Pancreas (tissue), 10 donors: ENCODE results near the gene AKAP8. TPM values are rescaled to one million over a fixed set of nuclear protein-coding genes. Genes with fewer than 3 reads are reported as not detected.

Experiments
- ATAC-seq, 4 donors: fragments of 200-7000 bp; cut with Tn5 transposase; one replicate each; pipeline versions ENCODE4 v1.8.0 to v1.9.1; 2020; ENCODE audit warnings: mild to moderate bottlenecking in 4 of 4, moderate library complexity in 4 of 4
- DNase-seq, 6 donors: peaks; one replicate each; pipeline ENCODE4 v3.0.0-alpha.2; 2020
- FAIRE-seq: peaks from 2 replicates; lab custom pipeline; 2012; peaks lifted over from hg19 to GRCh38; lab: Jason Lieb, UNC
- H3K27ac ChIP-seq, 4 donors: fragments of 200-600 bp; sonication (generic); 1 replicate in 3 of 4; 2 replicates in 1 of 4; pipeline versions ENCODE4 v1.5.0 to v1.8.0; 2020
- H3K27me3 ChIP-seq, 4 donors: fragments of 200-600 bp; one replicate each; pipeline ENCODE4 v1.8.0; 2021
- H3K36me3 ChIP-seq, 3 donors: fragments of 200-600 bp; sonication (generic) in 1 of 3; one replicate each; pipeline versions ENCODE4 v1.5.0 to v1.8.0; 2020 to 2021
- H3K4me1 ChIP-seq, 3 donors: fragments of 200-600 bp; one replicate each; pipeline ENCODE4 v1.8.0; 2021
- H3K4me3 ChIP-seq, 4 donors: fragments of 200-600 bp; sonication (generic) in 2 of 4; one replicate each; pipeline versions ENCODE4 v1.5.0 to v1.8.0; 2020 to 2021
- H3K9me3 ChIP-seq, 4 donors: fragments of 200-600 bp; one replicate each; pipeline ENCODE4 v1.8.0; 2021
- WGBS, 2 donors: extraction: QIAGEN DNeasy Blood & Tissue Kit; methylation state at CpG; one replicate each; pipeline ENCODE4 v1.1.7; 2013; 5-methylcytosine and 5-hydroxymethylcytosine counted together
- intact Hi-C, 3 donors: fragments of 100-400 bp; cut with DNase I; formaldehyde crosslinking; loops; one replicate each; pipeline versions ENCODE4 v1.11.1 to v1.14.2; 2022
- polyA plus RNA-seq, 2 donors: library from polyadenylated mRNA; stranded (reverse); fragments of 200-250 nt; gene quantifications; one replicate each; pipeline ENCODE4 v1.2.3, GENCODE V29; 2013
- total RNA-seq, 6 donors: library from RNA; stranded (reverse); fragmentation: NEBNext Ultra II Directional in 4 of 6; extraction: Animal tissue kit (Norgen Biotek cat#: 25700) in 4 of 6; gene quantifications; one replicate each; pipeline versions ENCODE4 v1.2.1 to v1.2.4, GENCODE V29; 2021 to 2023
- TF ChIP-seq, protein P1 (sequence below), 4 donors: fragments of 200-600 bp; sonication (generic) in 3 of 4; IDR thresholded peaks; one replicate each; pipeline versions ENCODE4 v1.5.0 to v1.8.0; 2021; ENCODE audit warnings: antibody characterized with exemption in 4 of 4
- donor health status: healthy with polysubstance abuse.
- donor health status: DM: no; HTN: no; CAD: no; lungs with moderate emphysema.
- donor health status: DM: no; HTN: no; CAD: no.
- donor health status: control.
- donor health status: control.
- donor health status: Bipolar disorder and iron deficiency.
- donor health status: DM: yes; HTN: yes; CAD: no.
- donor health status: DM: no; HTN: no; CAD: no.
- donor health status: DM: no; HTN: no; CAD: no.
- donor health status: DM: yes; HTN: yes; CAD: no.

AKAP8 gene
- total and polyA plus RNA-seq, 8 donors = 14.7 to 25.9 (median 17.6) TPM

GRCh38 chr19:15321739-15322138, 57.8 kb downstream of the AKAP8 start:
- no peaks in the 10 kb centered on the region for H3K27me3 ChIP-seq
- TF ChIP-seq, protein P1, sequence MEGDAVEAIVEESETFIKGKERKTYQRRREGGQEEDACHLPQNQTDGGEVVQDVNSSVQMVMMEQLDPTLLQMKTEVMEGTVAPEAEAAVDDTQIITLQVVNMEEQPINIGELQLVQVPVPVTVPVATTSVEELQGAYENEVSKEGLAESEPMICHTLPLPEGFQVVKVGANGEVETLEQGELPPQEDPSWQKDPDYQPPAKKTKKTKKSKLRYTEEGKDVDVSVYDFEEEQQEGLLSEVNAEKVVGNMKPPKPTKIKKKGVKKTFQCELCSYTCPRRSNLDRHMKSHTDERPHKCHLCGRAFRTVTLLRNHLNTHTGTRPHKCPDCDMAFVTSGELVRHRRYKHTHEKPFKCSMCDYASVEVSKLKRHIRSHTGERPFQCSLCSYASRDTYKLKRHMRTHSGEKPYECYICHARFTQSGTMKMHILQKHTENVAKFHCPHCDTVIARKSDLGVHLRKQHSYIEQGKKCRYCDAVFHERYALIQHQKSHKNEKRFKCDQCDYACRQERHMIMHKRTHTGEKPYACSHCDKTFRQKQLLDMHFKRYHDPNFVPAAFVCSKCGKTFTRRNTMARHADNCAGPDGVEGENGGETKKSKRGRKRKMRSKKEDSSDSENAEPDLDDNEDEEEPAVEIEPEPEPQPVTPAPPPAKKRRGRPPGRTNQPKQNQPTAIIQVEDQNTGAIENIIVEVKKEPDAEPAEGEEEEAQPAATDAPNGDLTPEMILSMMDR (IDR thresholded peaks at IDR 0.05) = no peak
- H3K27ac ChIP-seq = peak overlapping the region in 1 of 4 donors; percentile 19
- no peak overlapping the region for H3K4me3 ChIP-seq
- peaks cover 59 to 92% (median 80%) of the 10 kb centered on the region in 3 donors for H3K4me1 ChIP-seq
- no peak for ATAC-seq
- intact Hi-C loops = loop anchor here in 1 of 3 donors (10.0 kb wide), 1 partner anchor 47 kb away; no protein-coding TSS in a partner anchor
- DNase-seq = no peak
- no peaks in the 10 kb centered on the region for H3K9me3 ChIP-seq
- no peaks in the 10 kb centered on the region for H3K36me3 ChIP-seq
- WGBS, 2 donors = 40 to 67% methylated on average over 2 of the region's 2 CpGs
- no peak for FAIRE-seq

DNA sequence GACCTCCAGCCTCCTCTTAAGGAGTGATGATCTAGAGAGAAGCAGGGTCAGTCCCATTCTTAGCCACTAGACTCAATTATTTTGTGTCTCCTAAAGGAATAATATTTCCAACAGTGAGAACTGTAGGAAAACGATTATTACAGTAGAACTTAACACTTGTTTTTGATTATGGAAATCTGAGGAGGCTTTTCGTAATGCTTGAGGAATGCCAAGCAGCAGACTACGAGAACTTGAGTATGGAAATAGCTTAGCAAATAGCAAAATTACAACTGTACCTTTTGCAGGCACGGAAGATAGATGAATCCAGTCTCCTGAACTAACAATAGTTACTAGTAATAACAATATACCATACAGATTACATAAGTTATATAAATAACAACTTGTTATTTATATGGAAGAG, 59.5 kb downstream of the AKAP8 start:
- DNase-seq = no peak
- intact Hi-C loops = loop anchor here in 1 of 3 donors (10.0 kb wide), 1 partner anchor 45 kb away; no protein-coding TSS in a partner anchor
- H3K36me3 ChIP-seq = no peaks in the 10 kb centered on the region
- H3K27ac ChIP-seq = no peak overlapping the region
- ATAC-seq = no peak
- H3K4me1 ChIP-seq = peaks cover 53 to 81% (median 69%) of the 10 kb centered on the region in 3 donors
- no peaks in the 10 kb centered on the region for H3K9me3 ChIP-seq
- TF ChIP-seq, protein P1 (IDR thresholded peaks at IDR 0.05) = no peak
- no peak overlapping the region for H3K4me3 ChIP-seq
- no peak for FAIRE-seq
- H3K27me3 ChIP-seq = no peaks in the 10 kb centered on the region
- WGBS, 2 donors = 42 to 56% methylated on average over 4 of the region's 4 CpGs

DNA sequence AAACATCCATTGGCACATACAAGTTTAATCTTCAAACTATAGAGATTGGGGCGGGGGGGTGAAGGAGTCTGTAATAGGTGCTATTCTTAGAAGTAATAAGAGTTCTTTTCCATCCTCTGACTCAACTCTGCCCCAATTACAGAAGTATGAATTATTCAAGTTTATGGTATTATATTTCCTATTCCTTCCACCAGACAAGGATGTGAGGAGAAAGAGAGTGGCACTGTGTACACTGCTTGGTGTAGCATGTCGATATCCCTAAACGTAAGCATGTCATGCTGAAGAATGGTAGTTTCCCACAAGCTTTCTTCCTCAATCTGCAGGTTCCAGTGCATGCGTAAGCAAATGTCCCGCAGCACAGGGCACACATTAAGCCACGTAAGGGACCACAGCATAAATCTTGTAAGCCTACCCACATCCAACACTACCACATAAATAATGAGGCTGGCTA, 61.3 kb downstream of the AKAP8 start:
- no peaks in the 10 kb centered on the region for H3K9me3 ChIP-seq
- intact Hi-C loops = loop anchor here in 1 of 3 donors (10.0 kb wide), 1 partner anchor 53 kb away; no protein-coding TSS in a partner anchor
- 44 to 49% methylated on average over 6 of the region's 6 CpGs for WGBS, 2 donors
- DNase-seq = no peak
- ATAC-seq = peak in 3 of 4 donors; percentile 3 to 47 (median 39)
- no peak overlapping the region for H3K4me3 ChIP-seq
- TF ChIP-seq, protein P1 (IDR thresholded peaks at IDR 0.05) = no peak
- H3K4me1 ChIP-seq = peaks cover 36 to 62% (median 55%) of the 10 kb centered on the region in 3 donors
- no peaks in the 10 kb centered on the region for H3K27me3 ChIP-seq
- FAIRE-seq = no peak
- no peaks in the 10 kb centered on the region for H3K36me3 ChIP-seq
- peak overlapping the region in 1 of 4 donors; percentile 4 for H3K27ac ChIP-seq

- Histone ChIP-seq H3K36me3 (no peaks in the 10 kb centered on the region), H3K27ac (peak overlapping the region in 1 of 4 donors; percentile 4), H3K4me1 (peaks cover 34 to 55% (median 53%) of the 10 kb centered on the region in 3 donors), H3K4me3 (no peak overlapping the region), H3K9me3 (no peaks in the 10 kb centered on the region), H3K27me3 (no peaks in the 10 kb centered on the region)
- ATAC-seq = peak in 3 of 4 donors; percentile 16 to 30 (median 17)
- intact Hi-C loops = loop anchor here in 1 of 3 donors (10.0 kb wide), 1 partner anchor 53 kb away; no protein-coding TSS in a partner anchor
- FAIRE-seq = no peak
- DNase-seq = no peak
- WGBS, 2 donors = 34 to 52% methylated on average over 3 of the region's 3 CpGs
- TF ChIP-seq, protein P1 (IDR thresholded peaks at IDR 0.05) = no peak
These were observed 62.1 kb downstream of the AKAP8 start for GRCh38 chr19:15317392-15318071.
